ENCODE results near the gene STIMATE.

DNA sequence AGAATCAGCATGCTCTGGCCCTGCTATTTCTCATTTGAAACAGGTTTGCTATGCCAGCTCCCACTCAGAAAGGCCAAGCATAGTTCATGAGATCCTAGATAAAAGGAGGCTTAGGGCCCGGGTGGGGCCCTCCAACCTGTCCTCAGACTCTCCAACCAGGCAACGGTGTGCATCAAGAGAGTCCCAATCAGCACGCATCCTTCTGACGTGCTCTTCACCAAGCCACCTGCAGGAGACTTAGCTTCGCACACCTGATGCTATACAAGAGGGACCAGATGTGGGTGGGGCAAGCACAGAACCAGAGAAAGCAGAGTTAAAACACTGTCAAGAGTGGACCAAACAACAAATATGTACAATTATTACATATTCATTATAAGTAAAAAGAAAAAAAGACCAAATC, 17.3 kb downstream of the STIMATE start:
- TF ChIP-seq, protein P1, sequence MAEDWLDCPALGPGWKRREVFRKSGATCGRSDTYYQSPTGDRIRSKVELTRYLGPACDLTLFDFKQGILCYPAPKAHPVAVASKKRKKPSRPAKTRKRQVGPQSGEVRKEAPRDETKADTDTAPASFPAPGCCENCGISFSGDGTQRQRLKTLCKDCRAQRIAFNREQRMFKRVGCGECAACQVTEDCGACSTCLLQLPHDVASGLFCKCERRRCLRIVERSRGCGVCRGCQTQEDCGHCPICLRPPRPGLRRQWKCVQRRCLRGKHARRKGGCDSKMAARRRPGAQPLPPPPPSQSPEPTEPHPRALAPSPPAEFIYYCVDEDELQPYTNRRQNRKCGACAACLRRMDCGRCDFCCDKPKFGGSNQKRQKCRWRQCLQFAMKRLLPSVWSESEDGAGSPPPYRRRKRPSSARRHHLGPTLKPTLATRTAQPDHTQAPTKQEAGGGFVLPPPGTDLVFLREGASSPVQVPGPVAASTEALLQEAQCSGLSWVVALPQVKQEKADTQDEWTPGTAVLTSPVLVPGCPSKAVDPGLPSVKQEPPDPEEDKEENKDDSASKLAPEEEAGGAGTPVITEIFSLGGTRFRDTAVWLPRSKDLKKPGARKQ (CRISPR knock-in tag; IDR thresholded peaks at IDR 0.05): no peak
- TF ChIP-seq, protein P2, sequence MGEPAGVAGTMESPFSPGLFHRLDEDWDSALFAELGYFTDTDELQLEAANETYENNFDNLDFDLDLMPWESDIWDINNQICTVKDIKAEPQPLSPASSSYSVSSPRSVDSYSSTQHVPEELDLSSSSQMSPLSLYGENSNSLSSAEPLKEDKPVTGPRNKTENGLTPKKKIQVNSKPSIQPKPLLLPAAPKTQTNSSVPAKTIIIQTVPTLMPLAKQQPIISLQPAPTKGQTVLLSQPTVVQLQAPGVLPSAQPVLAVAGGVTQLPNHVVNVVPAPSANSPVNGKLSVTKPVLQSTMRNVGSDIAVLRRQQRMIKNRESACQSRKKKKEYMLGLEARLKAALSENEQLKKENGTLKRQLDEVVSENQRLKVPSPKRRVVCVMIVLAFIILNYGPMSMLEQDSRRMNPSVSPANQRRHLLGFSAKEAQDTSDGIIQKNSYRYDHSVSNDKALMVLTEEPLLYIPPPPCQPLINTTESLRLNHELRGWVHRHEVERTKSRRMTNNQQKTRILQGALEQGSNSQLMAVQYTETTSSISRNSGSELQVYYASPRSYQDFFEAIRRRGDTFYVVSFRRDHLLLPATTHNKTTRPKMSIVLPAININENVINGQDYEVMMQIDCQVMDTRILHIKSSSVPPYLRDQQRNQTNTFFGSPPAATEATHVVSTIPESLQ (CRISPR knock-in tag; IDR thresholded peaks at IDR 0.05): no peak
- TF ChIP-seq HNRNPK (IDR thresholded peaks at IDR 0.05; ENCODE audit: low read depth, low read length, poor library complexity, severe bottlenecking): no peak
- no peak for TF ChIP-seq RAD21 (CRISPR knock-in tag; conservative IDR thresholded peaks at IDR 0.05 in 1 of 2, IDR thresholded peaks at IDR 0.05 in 1 of 2)
- no peak for TF ChIP-seq ZNF354B (CRISPR knock-in tag; IDR thresholded peaks at IDR 0.05)
- no peak for TF ChIP-seq CHD1 (IDR thresholded peaks at IDR 0.05; ENCODE audit: low read length)
- no peak for TF ChIP-seq FIP1L1 (IDR thresholded peaks at IDR 0.05; ENCODE audit: low read depth, low read length, poor library complexity, severe bottlenecking)

Measured in K562 (cell line).